NB4 (cell line): ENCODE results near the gene ABTB2.

Experiments used
- CTCF ChIP-seq: IDR thresholded peaks from one replicate; pipeline ENCODE4 v1.5.1; 2012; ENCODE audit warnings: low read depth, low read length
- MAX ChIP-seq: IDR thresholded peaks from 2 replicates; pipeline ENCODE4 v1.6.1; 2011; ENCODE audit warnings: low read depth, low read length
- MYC ChIP-seq: IDR thresholded peaks from 2 replicates; pipeline ENCODE4 v1.6.1; 2011; ENCODE audit warnings: low read depth, low read length
- POLR2A ChIP-seq: IDR thresholded peaks from 2 replicates; pipeline ENCODE4 v1.6.1; 2011; ENCODE audit warnings: mild to moderate bottlenecking; ENCODE audit not compliant: insufficient read length; ENCODE audit errors: extremely low read depth

DNA sequence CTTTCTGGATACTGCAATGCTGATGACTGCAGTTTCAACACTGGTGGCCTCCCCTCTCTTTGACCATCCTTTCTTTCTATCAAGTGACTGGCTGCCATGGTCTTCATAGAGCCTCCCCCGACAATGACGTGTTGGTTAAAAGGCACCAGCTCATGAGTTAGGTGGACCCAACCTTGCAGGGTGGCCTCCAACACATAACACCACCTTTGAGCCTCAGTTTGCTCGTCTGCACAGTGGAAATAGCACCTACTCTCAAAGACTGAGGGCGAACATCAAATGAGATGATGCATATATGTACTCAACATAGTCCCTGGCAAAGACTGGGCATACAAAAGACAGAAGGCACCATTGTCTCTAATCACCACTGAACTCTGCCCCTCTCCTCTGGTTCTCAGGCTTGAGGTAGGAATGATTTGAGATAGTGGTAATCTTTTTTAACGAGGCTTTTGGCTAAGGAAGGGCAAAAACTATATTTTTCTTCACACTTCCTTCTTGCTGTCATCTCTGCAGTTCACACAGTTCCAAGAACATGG, 133.3 kb downstream of the ABTB2 start:
- TF ChIP-seq CTCF, result no peak
- no peak for TF ChIP-seq MAX
- no peak for TF ChIP-seq POLR2A
- no peak for TF ChIP-seq MYC
